HL-60/S4 treated with phorbol 12-myristate 13-acetate at 8.2 ng/mL for 4 days and 3 days (cell line): Measurements from ENCODE around the gene AJAP1.

ENCODE experiments used
- in situ Hi-C: fragments of 300-500 bp; cut with MboI; formaldehyde crosslinking; loops from 2 replicates; pipeline ENCODE4 v1.15.0; 2022; ENCODE audit warnings: low sequenced_read_pairs

Gene AJAP1

GRCh38 chr1:4678066-4678717 is 23.8 kb downstream of the AJAP1 start:
- in situ Hi-C loops = no loop called here

GRCh38 chr1:4681026-4681425 is 26.6 kb downstream of the AJAP1 start:
- in situ Hi-C loops = no loop called here

DNA sequence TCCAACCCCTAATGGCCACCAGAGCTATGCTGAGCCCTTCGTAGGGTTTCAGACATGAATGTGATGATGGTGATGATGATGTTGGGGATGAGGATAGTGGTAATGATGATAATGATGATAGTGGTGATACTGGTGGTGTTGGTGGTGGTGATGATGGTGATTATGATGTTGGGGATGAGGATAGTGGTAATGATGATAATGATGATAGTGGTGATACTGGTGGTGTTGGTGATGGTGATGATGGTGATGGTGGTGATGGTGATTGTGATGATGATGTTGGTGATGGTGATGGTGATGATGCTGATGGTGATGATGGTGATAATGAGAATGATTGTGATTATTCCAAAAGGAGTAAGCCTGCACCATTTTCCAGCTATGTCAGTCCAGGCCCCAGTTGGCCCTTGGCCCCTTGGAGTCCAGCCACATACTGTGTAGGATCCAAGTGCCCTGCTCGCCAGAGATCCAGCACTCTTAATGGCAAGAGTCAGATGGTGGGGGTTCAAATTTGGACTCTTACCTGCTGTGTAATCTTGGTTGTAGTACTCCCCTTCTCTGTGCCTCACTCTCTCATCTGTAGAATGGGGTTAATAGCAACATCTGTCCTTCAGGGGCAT is 28.3 kb downstream of the AJAP1 start:
- in situ Hi-C loops = no loop called here

DNA sequence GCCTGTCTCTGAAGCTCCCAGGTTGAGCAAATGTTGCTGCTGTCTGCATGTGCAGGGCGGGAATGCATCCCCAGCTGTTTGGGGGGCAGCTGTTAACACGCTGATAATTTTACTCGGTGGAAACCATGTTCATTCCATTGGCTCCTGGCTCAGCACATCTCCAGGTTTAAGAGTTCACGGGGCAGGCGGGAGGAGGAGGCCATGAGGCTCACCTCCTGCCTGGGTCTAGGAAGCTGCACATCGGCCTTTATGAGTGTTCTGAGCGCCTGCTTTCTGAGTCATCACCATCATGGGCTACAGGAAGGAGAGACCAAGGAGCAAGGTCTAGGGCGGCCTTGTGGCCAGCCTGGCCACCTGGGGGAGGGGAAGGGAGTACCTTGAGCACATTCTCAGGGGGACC is 29.7 kb downstream of the AJAP1 start:
- in situ Hi-C loops = no loop called here

DNA sequence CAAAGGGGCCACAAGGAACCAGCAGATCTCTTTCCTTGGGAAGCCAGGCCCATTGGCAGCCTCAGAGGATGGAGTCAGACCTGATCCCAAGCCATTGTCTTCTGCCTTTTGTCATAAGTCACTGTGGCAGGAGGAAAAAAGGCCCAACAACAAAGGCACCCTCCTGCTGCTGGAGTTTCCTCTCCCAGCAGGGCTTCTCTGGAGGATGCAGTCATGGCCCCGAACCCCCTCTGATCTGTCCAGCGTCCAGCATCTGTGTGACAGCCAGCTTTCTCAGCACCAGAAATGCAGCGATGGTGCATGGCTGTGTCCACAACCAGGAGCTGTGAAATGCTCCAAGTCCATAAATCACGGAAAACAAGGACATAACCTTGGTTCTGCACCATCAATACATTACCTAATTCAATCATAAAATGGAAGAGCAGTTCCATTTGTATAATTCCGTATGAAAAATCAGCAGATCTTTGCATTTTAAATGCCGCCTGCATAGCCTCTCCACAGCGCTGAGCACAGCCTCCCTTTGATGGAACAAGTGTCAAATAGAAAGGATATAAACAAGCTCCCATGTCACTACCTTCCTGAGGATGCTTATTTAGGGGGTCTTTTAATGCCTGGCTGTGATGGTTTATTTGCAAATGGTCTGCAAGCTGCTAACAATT is 30.6 kb downstream of the AJAP1 start:
- in situ Hi-C loops = no loop called here

DNA sequence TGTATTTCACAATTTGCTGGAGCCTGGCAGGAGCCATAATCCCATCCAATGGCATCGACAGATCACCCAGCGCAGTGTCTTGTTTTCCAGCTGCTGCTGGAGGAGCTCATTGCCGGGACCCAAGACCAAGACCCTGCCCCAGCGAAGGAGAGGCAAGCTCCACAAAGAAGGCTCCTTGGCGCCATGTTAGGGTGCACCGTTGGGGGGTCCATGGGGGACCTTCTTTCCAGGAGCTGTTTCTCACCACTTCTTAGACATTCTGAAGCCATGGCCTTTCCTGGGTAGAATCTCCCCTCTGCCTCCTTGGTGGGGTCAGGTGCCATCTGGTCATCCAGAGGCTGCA is 31.1 kb downstream of the AJAP1 start:
- in situ Hi-C loops = no loop called here

DNA sequence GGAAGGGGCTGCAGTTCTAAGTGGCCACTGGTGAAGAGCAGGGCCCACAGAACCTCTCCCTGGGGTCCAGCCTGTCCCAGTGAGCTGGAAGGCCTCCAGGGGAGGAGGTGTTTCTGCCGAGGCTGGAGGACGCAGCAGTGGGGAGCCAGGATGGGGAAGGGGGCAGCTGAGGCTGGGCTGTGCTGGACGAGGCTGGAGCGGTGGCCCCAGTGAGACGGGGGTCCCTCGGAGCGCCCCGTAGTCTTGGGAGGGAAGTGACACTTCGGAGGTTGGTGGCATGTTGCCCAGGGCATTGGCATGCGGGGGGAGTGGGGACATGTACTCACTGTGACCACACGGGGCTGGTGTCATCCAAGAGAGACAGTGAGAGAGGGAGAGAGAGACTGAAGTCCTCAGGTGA is 33.5 kb downstream of the AJAP1 start:
- in situ Hi-C loops = no loop called here

DNA sequence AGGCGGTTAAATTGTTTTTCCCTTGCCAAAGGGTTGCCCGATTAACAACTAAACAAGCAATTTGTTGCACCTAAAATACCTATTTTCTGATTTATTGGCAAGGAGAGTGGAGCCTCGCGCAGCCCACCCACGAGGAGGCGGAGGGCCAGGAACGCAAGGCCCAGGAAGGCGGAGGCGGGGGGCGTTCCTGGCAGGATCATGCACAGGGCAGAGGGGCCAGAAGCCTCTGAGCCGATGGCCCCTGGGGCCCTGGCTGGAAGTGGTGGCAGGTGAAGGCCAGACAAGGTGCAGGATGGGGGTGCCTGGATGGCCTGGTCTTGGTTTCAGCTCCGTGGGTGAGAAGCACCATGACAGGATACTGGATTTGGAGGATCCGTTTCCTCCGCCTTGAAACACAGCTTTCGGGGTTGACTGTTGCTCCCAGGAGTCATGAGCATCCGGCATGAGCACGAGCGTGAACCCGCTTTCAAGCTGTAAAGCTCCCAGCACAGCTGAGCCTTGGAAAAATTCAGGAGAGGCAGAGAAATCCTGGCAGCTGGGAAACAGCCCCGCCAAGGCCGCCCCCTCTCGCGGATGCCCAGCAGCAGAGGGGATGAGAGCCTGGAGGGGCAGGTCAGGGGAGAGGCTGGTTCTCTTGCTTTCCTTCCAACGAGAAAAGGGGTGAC is 35.0 kb downstream of the AJAP1 start:
- in situ Hi-C loops = no loop called here

DNA sequence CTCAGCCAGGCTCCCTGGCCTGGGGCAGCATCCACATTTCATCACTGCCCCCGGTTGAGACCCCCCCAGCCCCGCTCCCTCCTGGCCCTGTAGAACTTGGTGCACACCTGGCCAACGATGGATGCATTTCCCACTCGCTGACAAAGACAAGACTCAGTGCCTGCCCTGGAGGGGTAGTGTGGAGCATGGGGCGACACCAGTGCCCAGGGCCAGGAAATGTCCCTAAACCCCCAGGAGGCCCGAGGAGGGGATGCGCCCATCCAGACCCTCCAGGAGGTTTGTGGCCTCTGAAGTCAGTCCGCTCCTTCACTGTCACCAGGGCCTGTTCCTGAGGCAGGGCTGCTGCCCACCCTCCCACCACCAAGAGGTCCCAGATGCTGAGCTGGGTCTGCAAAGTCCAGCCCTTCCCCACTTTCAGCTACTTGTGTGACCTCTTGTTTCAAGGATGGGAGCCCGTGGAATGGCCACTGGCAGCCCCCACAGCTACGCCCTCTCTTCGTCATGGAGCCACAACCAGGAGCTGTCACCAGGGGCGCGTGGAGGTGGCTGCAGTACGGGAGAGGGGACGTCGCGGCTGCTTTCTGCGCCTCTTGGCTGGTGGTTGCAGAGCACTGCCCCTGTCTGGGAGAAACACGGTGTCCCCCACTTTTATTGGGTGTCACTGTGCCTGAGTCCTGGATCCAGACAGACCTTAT is 35.7 kb downstream of the AJAP1 start:
- in situ Hi-C loops = no loop called here

DNA sequence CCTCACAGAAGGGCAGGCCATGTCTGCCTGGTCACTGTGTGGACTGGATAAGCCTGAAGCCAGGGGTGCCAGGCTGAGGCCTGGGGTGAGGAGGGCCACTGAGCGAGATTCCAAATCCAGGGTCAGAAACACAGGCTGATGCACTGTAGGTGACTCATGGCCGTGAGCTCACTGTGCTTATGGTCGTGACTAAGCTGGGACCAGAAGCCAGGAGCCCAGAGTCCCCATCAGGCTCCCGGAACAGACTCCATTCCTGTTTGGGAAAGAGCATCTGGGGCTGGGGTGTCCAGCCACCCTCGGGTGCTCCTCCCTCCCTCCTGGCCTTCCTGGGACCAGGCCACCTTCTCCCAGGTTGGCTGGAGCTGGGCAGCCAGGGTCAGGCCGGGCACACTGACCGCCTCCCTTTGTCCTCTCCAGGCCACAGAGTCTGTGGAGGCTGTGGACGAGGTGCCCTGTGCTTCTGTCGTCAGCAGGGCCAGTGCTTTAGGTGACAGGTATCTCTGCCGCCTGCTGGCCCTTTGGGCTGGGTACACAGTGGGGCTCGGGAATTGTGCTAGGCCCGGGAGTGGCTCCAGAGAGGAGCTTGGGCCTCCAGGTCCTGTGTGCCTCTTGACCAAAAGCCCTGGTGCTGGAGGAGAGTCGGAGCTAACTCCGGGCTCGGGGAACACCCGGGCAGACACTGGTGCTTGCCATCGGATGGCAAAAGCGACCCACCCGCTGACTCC is 36.7 kb downstream of the AJAP1 start:
- in situ Hi-C loops = no loop called here

DNA sequence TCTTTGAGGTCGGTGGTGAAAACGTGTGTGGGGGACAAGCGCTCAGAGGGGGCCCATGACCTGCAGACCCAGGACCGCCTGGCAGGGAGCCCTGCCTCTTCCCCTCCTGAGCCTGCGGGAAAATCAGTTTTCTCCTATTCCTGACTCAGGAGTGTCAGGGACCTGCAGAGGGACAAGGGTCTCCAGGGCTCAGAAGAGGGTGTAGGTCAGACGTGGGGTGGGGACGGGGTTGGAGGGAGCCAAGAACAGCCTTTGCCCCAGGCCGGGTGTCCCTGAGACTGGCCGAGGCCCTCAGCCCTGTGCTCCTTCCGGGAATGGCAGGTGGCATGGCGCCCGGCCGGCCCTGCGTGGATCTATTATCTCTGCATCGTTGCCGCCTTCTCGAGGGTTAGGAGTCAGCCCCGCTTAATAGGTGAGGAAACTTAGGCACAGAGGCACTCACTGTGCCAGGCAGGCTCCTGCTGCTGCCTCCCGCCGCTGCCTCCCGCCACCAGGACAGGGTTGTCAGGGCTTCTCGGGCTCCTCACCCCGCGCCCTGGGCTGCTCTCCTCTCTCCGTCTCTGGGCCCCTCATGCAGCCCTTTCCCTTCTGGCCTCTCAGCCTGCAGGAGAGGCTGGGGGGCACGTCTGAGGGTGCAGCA is 37.5 kb downstream of the AJAP1 start:
- in situ Hi-C loops = no loop called here

- in situ Hi-C loops = no loop called here
Observed at GRCh38 chr1:4692437-4692836, 38.0 kb downstream of the AJAP1 start.

GRCh38 chr1:4693331-4693730 is 38.9 kb downstream of the AJAP1 start:
- in situ Hi-C loops = no loop called here

DNA sequence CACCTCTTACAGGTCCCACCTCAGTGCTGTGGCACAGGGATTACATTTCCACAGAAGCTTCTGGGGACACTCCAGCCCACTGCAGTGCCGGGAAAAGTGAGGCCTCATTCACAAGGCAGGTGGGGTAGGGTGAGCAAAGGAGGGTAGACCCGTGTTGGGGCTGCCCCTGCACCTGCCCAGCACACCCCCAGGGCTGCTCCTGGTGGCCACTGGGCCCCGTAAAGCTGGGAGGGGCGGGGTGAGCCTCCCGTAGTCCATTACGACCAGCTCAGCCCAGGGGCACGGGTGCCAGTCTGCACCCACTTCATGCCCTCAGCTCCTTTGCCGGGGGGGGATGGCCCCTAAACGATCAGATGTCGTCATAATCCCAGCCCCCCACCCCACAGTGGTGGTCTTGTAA is 39.5 kb downstream of the AJAP1 start:
- in situ Hi-C loops = no loop called here

- in situ Hi-C loops = no loop called here
Observed at GRCh38 chr1:4694492-4694891, 40.1 kb downstream of the AJAP1 start.

GRCh38 chr1:4695241-4695640 is 40.8 kb downstream of the AJAP1 start:
- in situ Hi-C loops = no loop called here

DNA sequence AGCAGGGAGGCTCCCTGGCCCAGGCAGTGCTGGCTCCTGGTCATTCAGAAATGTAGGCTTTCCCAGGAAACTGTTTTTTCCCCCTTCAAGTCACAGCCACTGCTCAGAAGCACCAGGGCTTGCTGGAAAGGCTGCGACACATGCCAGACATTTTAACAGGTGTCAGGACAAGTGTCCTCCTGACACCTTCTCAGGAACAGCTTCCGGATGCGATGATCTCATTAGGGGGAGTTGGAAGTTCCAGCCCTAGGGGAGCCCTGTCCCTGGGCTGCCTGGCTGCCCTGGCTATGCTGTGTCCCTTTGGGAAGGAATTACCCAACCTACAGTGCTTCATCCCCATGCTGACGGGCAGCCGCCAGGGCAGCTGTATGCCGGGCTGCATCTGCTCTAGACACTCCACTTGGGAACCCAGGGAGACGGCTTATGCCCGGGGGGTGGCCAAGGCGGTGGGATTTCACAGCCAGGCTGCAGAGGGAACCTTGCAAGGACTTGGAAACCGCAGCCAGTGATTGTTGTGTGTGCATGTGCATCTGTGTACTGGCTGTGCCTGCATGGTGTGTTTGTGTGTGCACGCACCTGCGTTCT is 41.8 kb downstream of the AJAP1 start:
- in situ Hi-C loops = no loop called here

GRCh38 chr1:4696753-4697152 is 42.3 kb downstream of the AJAP1 start:
- in situ Hi-C loops = no loop called here

DNA sequence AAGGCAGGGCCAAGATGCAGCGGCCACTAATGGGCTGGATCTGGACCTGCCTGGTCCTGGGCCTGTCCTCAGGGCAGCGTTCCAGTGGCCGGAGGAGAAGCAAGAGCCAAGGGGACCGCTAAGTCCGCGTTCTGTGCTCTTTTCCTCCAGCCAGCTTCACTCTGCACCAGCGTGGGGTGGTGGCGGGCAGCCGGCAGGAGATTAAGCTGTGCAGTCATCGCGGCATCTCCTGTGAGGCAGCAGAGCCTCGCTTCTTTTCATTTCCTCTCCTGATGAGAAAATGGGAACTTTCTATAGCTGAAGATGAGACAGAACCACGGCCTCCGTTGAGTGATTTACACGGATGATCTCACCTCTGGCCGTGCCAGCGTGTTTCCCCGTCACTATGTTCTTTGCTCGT is 43.4 kb downstream of the AJAP1 start:
- in situ Hi-C loops = no loop called here

- in situ Hi-C loops = no loop called here
Observed at GRCh38 chr1:4698911-4699310, 44.5 kb downstream of the AJAP1 start.
